Measurements from ENCODE around the gene POLR3H. TPM values are rescaled to one million over a fixed set of nuclear protein-coding genes. Genes with fewer than 3 reads are reported as not detected.

POLR3H gene
- total and polyA plus RNA-seq, 2 donors (not counting 3 experiments of a cell fraction or from before 2014, with no cell fraction given): 31.2 to 39.4 TPM

- TF ChIP-seq POLR2A (IDR thresholded peaks at IDR 0.05; ENCODE audit: low read depth, low read length): no peak
- no peak for TF ChIP-seq FOS (IDR thresholded peaks at IDR 0.05; ENCODE audit: borderline replicate concordance, insufficient read depth, low read length)
- TF ChIP-seq, protein P1, sequence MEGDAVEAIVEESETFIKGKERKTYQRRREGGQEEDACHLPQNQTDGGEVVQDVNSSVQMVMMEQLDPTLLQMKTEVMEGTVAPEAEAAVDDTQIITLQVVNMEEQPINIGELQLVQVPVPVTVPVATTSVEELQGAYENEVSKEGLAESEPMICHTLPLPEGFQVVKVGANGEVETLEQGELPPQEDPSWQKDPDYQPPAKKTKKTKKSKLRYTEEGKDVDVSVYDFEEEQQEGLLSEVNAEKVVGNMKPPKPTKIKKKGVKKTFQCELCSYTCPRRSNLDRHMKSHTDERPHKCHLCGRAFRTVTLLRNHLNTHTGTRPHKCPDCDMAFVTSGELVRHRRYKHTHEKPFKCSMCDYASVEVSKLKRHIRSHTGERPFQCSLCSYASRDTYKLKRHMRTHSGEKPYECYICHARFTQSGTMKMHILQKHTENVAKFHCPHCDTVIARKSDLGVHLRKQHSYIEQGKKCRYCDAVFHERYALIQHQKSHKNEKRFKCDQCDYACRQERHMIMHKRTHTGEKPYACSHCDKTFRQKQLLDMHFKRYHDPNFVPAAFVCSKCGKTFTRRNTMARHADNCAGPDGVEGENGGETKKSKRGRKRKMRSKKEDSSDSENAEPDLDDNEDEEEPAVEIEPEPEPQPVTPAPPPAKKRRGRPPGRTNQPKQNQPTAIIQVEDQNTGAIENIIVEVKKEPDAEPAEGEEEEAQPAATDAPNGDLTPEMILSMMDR (IDR thresholded peaks at IDR 0.05; ENCODE audit: extremely low read depth in 1 of 2, insufficient read depth in 1 of 2, low read depth in 1 of 2, low read length in 2 of 2): no peak
- no peak for TF ChIP-seq EZH2 (IDR thresholded peaks at IDR 0.05; ENCODE audit: borderline replicate concordance, low read depth, low read length, severe bottlenecking)
- no peak for TF ChIP-seq MAX (IDR thresholded peaks at IDR 0.05; ENCODE audit: insufficient read depth, insufficient read length)
- TF ChIP-seq JUN (IDR thresholded peaks at IDR 0.05; ENCODE audit: borderline replicate concordance, insufficient read depth, insufficient read length, low read depth): no peak
- TF ChIP-seq MYC (IDR thresholded peaks at IDR 0.05; ENCODE audit: low read depth, low read length): no peak
- TF ChIP-seq GATA2 (IDR thresholded peaks at IDR 0.05; ENCODE audit: insufficient read depth, insufficient read length, low read depth, low read length): no peak
- H3K4me2 ChIP-seq (ENCODE audit: insufficient read depth, low read length): no peak overlapping the region
- no peaks in the 10 kb centered on the region for H3K27me3 ChIP-seq (ENCODE audit: control insufficient read depth in 2 of 2, insufficient read depth in 2 of 2, low read length in 2 of 2)
- intact Hi-C loops (cut with micrococcal nuclease) (no loop called here), dilution Hi-C loops (cut with MboI; ENCODE audit: extremely low pct_ligation_motif_present, low sequenced_read_pairs) (no loop called here)
- ChIA-PET CTCF (interaction anchor here (0.7 kb wide), 1 partner anchor 60 kb away, joined by 3 read pairs; no protein-coding TSS in a partner anchor), POLR2A (no interaction called here)
- H3K4me3 ChIP-seq (replicated peaks in 1 of 3; ENCODE audit: insufficient read depth in 1 of 3, low read depth in 1 of 3, low read length in 3 of 3): no peak overlapping the region
- no peaks in the 10 kb centered on the region for H4K20me1 ChIP-seq (replicated peaks; ENCODE audit: control insufficient read depth, extremely low read depth, insufficient read depth, low read length)
- H3K9me1 ChIP-seq (replicated peaks; ENCODE audit: control insufficient read depth, extremely low read depth, insufficient read depth, low read length): no peaks in the 10 kb centered on the region
- DNase-seq (ENCODE audit: low read depth, low spot score): no peak
- no peaks in the 10 kb centered on the region for H3K4me1 ChIP-seq (ENCODE audit: control insufficient read depth, extremely low read depth, insufficient read depth, low read length)
- H3K79me2 ChIP-seq (ENCODE audit: control insufficient read depth, insufficient read depth, low read length): peaks cover 62% of the 10 kb centered on the region
- BruUV-seq (replicated peaks): no TSS peak
- no peak overlapping the region for H3K27ac ChIP-seq (ENCODE audit: insufficient read depth, low read depth, low read length)
- no peaks in the 10 kb centered on the region for H3K36me3 ChIP-seq (ENCODE audit: control insufficient read depth in 2 of 2, extremely low read depth in 1 of 2, insufficient read depth in 2 of 2, low read length in 2 of 2)
- H3K9ac ChIP-seq (replicated peaks; ENCODE audit: extremely low read depth, insufficient read depth, low read length): no peak overlapping the region
- no peaks in the 10 kb centered on the region for H3K9me3 ChIP-seq (replicated peaks; ENCODE audit: control insufficient read depth, insufficient read depth, low read length)
- no peak for FAIRE-seq
- H2AFZ ChIP-seq (ENCODE audit: low read depth, low read length): no peak overlapping the region
Measured at GRCh38 chr22:41485033-41485432, 59.2 kb downstream of the POLR3H start.

All from endothelial cell of umbilical vein (primary cell).